Measurements from ENCODE around the gene STN1. TPM values are rescaled to one million over a fixed set of nuclear protein-coding genes. Genes with fewer than 3 reads are reported as not detected.

STN1 gene
- total and polyA plus RNA-seq, 9 of the 15 experiments (the other 6 are each of a cell fraction or from before 2014, with no cell fraction given): 9.1 to 19.6 (median 13.8) TPM

DNA sequence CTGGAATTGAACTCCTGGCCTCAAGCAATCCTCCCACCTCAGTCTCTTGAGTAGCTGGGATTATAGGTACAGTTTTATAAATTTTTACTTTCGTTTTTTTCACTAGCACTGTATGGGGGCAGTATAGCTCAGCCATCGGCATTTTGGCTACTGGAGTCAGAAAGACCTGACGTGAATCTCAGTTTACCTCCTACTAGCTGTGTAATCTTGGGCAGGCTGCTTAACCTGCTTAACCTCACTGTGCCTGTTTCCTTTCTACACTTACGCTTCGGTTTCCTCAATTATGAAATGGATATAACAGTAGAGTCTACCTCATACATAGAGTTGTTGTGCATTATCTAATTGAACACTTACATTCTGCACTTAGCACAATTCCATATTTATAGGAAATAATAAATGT, 16.7 kb downstream of the STN1 start:
- TF ChIP-seq PHB (CRISPR knock-in tag; IDR thresholded peaks at IDR 0.05): no peak
- TF ChIP-seq, protein P1, sequence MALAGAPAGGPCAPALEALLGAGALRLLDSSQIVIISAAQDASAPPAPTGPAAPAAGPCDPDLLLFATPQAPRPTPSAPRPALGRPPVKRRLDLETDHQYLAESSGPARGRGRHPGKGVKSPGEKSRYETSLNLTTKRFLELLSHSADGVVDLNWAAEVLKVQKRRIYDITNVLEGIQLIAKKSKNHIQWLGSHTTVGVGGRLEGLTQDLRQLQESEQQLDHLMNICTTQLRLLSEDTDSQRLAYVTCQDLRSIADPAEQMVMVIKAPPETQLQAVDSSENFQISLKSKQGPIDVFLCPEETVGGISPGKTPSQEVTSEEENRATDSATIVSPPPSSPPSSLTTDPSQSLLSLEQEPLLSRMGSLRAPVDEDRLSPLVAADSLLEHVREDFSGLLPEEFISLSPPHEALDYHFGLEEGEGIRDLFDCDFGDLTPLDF (CRISPR knock-in tag; IDR thresholded peaks at IDR 0.05): no peak
- no peak for TF ChIP-seq KLF6 (CRISPR knock-in tag; IDR thresholded peaks at IDR 0.05; ENCODE audit: borderline replicate concordance)
- ChIA-PET CTCF (ENCODE audit: low intra/inter-chr PET ratio) (no interaction called here), POLR2A (no interaction called here)
- Histone ChIP-seq H3K27me3 (ENCODE audit: control insufficient read depth in 2 of 2, insufficient read depth in 2 of 2, low read length in 2 of 2) (no peaks in the 10 kb centered on the region), H3K27ac (ENCODE audit: extremely low read depth, low read depth, low read length) (no peak overlapping the region), H2AFZ (ENCODE audit: low read depth, low read length) (no peak overlapping the region), H3K9me1 (ENCODE audit: control insufficient read depth, insufficient read depth, low read length) (no peaks in the 10 kb centered on the region), H4K20me1 (replicated peaks; ENCODE audit: control insufficient read depth, insufficient read depth, low read length) (no peaks in the 10 kb centered on the region), H3K36me3 (ENCODE audit: control insufficient read depth, insufficient read depth, low read length) (peaks cover 26% of the 10 kb centered on the region; the same call in 1 of the 3 replicates), H3K9me3 (replicated peaks; ENCODE audit: control insufficient read depth, insufficient read depth, low read depth, low read length) (no peaks in the 10 kb centered on the region), H3K4me3 (no peak overlapping the region), H3K4me2 (ENCODE audit: insufficient read depth, low read length) (no peak overlapping the region), H3K79me2 (ENCODE audit: control insufficient read depth, insufficient read depth, low read length) (no peaks in the 10 kb centered on the region), H3K4me1 (replicated peaks in 1 of 2; ENCODE audit: control insufficient read depth in 2 of 2, insufficient read depth in 2 of 2, low read length in 2 of 2) (no peaks in the 10 kb centered on the region), H3K9ac (ENCODE audit: insufficient read depth in 1 of 2, low read depth in 2 of 2, low read length in 2 of 2) (no peak overlapping the region)
- no TSS peak for BruUV-seq (replicated peaks)
- ATAC-seq (no peak), DNase-seq (ENCODE audit: extremely low read depth in 1 of 4, low spot score in 3 of 4) (no peak), FAIRE-seq (no peak)
- WGBS (ENCODE audit: insufficient coverage, low coverage, missing lambda C conversion rate): 70% methylated on average over 5 of the region's 5 CpGs
- in situ Hi-C loops (cut with MboI) (no loop called here), intact Hi-C loops (cut with micrococcal nuclease) (no loop called here)

DNA sequence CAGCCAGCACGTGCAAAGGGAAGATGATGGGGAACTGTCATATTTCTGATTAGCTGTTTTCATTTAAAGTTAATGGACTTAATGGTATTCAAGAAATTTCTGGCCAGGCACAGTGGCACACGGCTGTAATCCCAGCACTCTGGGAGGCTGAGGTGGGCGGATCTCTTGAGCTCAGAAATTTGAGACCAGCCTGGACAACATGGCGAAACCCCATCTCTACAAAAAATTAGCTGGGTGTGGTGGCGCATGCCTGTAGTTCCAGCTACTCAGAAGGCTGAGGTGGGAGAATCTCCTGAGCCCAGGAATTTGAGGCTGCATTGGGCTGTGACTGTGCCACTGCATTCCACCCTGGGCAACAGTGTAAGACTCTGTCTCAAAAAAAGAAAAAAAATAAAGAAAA, 18.7 kb downstream of the STN1 start:
- no peak for DNase-seq (ENCODE audit: extremely low read depth in 1 of 4, low spot score in 3 of 4)
- no peak overlapping the region for H2AFZ ChIP-seq (ENCODE audit: low read depth, low read length)
- no peak overlapping the region for H3K4me2 ChIP-seq (ENCODE audit: insufficient read depth, low read length)
- no peak overlapping the region for H3K4me3 ChIP-seq
- no peaks in the 10 kb centered on the region for H4K20me1 ChIP-seq (replicated peaks; ENCODE audit: control insufficient read depth, insufficient read depth, low read length)
- intact Hi-C loops (cut with micrococcal nuclease) (no loop called here), in situ Hi-C loops (cut with MboI) (loop anchor here (10.0 kb wide), 1 partner anchor 305 kb away; no protein-coding TSS in a partner anchor)
- WGBS (ENCODE audit: insufficient coverage, low coverage, missing lambda C conversion rate): 94% methylated on average over 3 of the region's 5 CpGs
- ChIA-PET CTCF (ENCODE audit: low intra/inter-chr PET ratio) (no interaction called here), POLR2A (interaction anchor here (1.1 kb wide), 1 partner anchor 8 kb away, joined by 4 read pairs; no protein-coding TSS in a partner anchor)
- H3K9me1 ChIP-seq (ENCODE audit: control insufficient read depth, insufficient read depth, low read length): no peaks in the 10 kb centered on the region
- H3K79me2 ChIP-seq (ENCODE audit: control insufficient read depth, insufficient read depth, low read length): no peaks in the 10 kb centered on the region
- no peak for ATAC-seq
- H3K27me3 ChIP-seq (ENCODE audit: control insufficient read depth in 2 of 2, insufficient read depth in 2 of 2, low read length in 2 of 2): no peaks in the 10 kb centered on the region
- H3K4me1 ChIP-seq (replicated peaks in 1 of 2; ENCODE audit: control insufficient read depth in 2 of 2, insufficient read depth in 2 of 2, low read length in 2 of 2): no peaks in the 10 kb centered on the region; a peak in 1 of 5 replicates
- no peaks in the 10 kb centered on the region for H3K9me3 ChIP-seq (replicated peaks; ENCODE audit: control insufficient read depth, insufficient read depth, low read depth, low read length)
- peaks cover 21% of the 10 kb centered on the region; the same call in 2 of the 3 replicates for H3K36me3 ChIP-seq (ENCODE audit: control insufficient read depth, insufficient read depth, low read length)
- H3K9ac ChIP-seq (ENCODE audit: insufficient read depth in 1 of 2, low read depth in 2 of 2, low read length in 2 of 2): no peak overlapping the region
- no TSS peak for BruUV-seq (replicated peaks)
- FAIRE-seq: no peak
- no peak overlapping the region for H3K27ac ChIP-seq (ENCODE audit: extremely low read depth, low read depth, low read length)
- no peak for TF ChIP-seq TCF3 (CRISPR knock-in tag; IDR thresholded peaks at IDR 0.05)
- no peak for TF ChIP-seq ZNF263 (CRISPR knock-in tag; IDR thresholded peaks at IDR 0.05; ENCODE audit: borderline replicate concordance)
- TF ChIP-seq RBFOX2 (IDR thresholded peaks at IDR 0.05; ENCODE audit: low read depth, low read length): no peak
- TF ChIP-seq FOXK2 (conservative IDR thresholded peaks at IDR 0.05 in 1 of 2, IDR thresholded peaks at IDR 0.05 in 1 of 2; ENCODE audit: low read depth in 2 of 2): no peak
- TF ChIP-seq ZNF217 (CRISPR knock-in tag; IDR thresholded peaks at IDR 0.05): no peak
- TF ChIP-seq, protein P2, sequence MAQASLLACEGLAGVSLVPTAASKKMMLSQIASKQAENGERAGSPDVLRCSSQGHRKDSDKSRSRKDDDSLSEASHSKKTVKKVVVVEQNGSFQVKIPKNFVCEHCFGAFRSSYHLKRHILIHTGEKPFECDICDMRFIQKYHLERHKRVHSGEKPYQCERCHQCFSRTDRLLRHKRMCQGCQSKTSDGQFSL (CRISPR knock-in tag; IDR thresholded peaks at IDR 0.05): no peak
- TF ChIP-seq, protein P2 (tag; IDR thresholded peaks at IDR 0.05): no peak

Data from K562 (cell line).